Neuron (in vitro differentiated cells): ENCODE results near the gene PITPNM3.

Experiments used
- H2AFZ ChIP-seq: one replicate; pipeline ENCODE4 v1.6.1; 2013; ENCODE audit warnings: low read depth, mild to moderate bottlenecking, inconsistent platforms, low read length, moderate library complexity
- H3K27me3 ChIP-seq: one replicate; pipeline ENCODE4 v1.6.1; 2013; ENCODE audit warnings: low read length; ENCODE audit not compliant: insufficient read depth
- H3K36me3 ChIP-seq: one replicate; pipeline ENCODE4 v1.6.1; 2013; ENCODE audit warnings: low read length; ENCODE audit not compliant: insufficient read depth
- H3K4me1 ChIP-seq: one replicate; pipeline ENCODE4 v1.6.1; 2013; ENCODE audit warnings: low read length; ENCODE audit not compliant: insufficient read depth
- H3K4me3 ChIP-seq: 2 replicates; pipeline ENCODE4 v1.5.1; 2013; ENCODE audit warnings: mild to moderate bottlenecking, low read length, moderate library complexity
- H3K9me3 ChIP-seq: one replicate; pipeline ENCODE4 v1.6.1; 2013; ENCODE audit warnings: low read length

PITPNM3 gene

DNA sequence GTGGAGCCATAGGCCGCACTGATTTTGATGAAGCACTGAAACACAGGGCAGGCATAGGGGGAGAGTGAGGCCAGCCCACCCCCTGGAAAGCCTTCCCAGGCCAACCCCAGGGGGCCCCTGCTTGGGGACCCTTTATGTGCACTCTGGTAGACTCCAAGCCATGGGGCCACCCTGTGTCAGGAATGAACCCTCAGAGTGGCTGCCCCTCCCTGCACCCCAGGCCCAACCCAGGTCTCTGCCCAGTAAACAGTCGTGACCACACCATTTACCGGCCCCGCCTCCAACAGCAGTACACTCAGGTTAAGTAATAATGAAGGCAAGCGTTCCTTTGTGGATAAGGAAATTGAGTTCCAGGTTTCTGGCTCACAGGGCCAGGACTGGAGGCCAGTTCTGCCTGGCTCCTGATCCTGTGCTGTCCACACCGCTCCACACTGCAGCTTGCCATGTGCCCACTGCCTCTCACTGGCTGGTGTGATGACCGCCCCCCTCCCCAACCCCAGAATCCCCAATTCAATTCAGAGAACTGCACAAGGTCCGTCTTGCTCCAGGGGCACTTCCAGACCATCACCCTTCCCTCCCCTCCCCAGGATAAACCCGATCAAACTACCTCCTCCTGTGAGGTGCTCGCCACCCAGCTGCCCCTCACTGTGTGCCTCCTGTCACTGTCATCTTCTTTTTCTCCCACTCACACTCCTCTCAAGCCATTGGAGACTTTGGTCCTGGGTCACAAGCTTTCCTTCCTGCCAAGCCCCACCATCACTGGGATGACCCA lies 98.5 kb downstream of the PITPNM3 start:
- Histone ChIP-seq H3K9me3 (no peaks in the 10 kb centered on the region), H3K4me1 (peaks cover 15% of the 10 kb centered on the region), H3K27me3 (no peaks in the 10 kb centered on the region), H2AFZ (no peak overlapping the region), H3K36me3 (no peaks in the 10 kb centered on the region), H3K4me3 (no peak overlapping the region)

DNA sequence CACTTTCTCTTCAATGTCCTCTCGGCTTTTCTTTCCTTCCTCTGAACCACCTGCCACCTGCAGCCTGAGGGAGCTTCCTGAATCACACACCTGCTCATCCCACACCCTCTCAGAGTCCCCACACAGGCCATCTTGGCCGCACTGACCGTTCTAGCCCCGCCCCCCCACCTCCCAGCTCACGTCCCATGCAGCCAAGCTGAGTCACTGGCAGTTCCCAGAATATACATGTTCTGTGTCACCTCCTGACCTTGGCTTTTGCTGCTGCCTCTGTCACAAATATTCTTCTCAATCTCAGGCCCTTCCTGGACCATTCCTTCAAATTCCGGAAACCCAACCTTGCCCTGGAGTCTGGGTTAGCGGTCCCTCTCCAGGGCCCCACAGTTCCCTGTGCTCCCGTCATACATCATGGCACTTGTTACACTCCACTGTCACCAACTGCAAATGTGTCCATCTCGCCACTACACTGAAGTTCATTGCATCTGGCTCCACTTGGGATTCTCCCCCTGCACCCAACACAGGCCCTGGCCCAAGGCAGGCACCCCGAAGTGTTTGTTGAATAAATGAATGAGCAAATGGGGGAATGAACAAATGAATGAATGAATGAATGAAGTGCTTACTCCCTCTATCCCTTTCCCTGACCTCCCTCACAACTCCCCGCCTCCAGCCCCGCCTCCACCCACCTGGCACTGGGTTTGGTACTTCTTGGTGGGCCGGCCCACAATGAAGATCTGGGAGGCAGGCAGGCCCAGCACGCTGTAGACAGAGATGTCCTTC lies 99.3 kb downstream of the PITPNM3 start:
- H3K4me1 ChIP-seq = peaks cover 19% of the 10 kb centered on the region
- no peak overlapping the region for H2AFZ ChIP-seq
- H3K9me3 ChIP-seq = no peaks in the 10 kb centered on the region

DNA sequence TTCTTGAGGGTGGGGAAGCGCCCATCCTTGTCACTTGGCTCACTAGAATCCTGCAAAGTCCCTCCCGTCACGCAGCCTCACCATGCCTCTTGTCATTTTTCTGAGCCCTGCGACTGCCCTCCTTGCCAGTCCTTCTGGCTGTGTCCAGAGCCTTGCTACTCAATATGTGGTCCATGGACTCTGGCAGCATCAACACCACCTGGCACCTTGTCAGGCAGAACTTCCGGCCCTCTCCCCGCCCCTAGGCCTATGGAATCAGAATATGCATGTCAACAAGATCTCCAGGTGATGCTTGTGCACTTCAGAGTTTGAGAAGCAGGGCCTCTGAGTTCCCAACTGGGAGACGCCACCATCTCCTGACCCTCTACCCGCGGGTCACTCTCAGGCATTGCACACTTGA lies 100.0 kb downstream of the PITPNM3 start:
- Histone ChIP-seq H3K27me3 (no peaks in the 10 kb centered on the region), H3K4me1 (peaks cover 14% of the 10 kb centered on the region), H2AFZ (no peak overlapping the region), H3K36me3 (peaks cover 2% of the 10 kb centered on the region), H3K9me3 (no peaks in the 10 kb centered on the region), H3K4me3 (no peak overlapping the region)

More for the DNA sequence above, 99.3 kb downstream of the PITPNM3 start:
- Histone ChIP-seq H3K27me3 (no peaks in the 10 kb centered on the region), H3K4me3 (no peak overlapping the region), H3K36me3 (peaks cover 2% of the 10 kb centered on the region)

DNA sequence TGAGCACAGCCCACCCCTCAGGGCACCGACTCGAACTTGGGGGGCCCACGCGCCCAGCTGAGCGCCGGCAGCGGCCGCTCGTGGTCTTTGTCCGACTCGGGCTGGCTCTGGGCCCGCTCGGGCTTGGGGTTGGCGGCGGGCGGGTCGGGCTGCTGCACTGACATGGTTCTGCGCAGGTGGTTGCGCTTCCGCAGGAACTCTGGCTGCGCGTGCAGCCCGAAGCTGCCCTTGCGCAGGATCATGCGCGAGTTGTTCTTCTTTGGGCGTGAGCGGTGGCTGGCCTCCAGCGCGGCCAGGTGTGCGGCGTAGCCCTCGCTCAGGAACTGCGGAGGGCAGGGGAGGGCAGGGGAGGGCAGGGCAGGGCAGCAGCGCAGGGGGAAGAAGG lies 101.0 kb downstream of the PITPNM3 start:
- Histone ChIP-seq H3K4me1 (peaks cover 20% of the 10 kb centered on the region), H3K4me3 (no peak overlapping the region)

DNA sequence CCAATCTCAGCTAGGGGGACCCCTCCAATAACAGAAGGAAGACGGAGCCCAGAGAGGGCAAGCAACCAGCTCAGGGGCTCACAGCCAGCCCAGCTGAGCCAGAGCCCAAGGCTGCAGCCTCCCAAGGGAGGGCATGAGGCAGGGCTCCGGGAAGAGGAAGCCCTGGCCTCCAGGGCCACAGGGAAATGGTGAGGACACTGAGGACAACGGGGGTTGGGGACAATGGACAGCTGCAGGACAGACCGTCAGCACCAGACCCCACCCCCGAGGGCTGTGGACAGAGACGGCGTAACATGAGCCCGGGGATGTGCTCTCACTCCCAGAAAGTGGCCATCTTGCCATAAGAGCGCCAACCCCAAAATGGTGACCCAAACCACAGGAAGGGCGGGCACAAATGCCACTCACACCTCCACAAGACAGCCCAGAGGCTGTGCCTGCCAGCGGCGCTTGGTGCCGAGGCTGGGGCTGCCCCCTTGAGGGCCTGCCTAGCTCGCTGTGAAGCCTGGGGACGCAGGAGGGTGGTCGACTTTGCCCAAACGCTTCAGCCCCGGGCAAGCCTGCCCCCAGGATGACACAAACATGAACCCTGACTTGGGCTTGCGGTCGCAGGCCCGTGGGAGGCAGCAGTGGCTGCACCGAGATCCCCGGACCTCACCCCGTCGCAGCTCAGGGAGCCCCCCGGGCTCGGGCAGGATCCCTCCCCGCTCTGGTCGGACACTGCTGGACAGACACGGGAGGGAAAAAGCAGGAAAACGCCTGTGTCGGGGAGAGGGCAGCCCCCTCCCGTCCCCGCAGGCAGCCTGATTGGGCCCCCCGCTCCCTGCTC lies 101.6 kb downstream of the PITPNM3 start:
- Histone ChIP-seq H3K27me3 (no peaks in the 10 kb centered on the region), H3K4me3 (no peak overlapping the region), H2AFZ (no peak overlapping the region), H3K36me3 (peaks cover 7% of the 10 kb centered on the region), H3K9me3 (no peaks in the 10 kb centered on the region), H3K4me1 (peaks cover 26% of the 10 kb centered on the region)

More for the DNA sequence above, 101.0 kb downstream of the PITPNM3 start:
- Histone ChIP-seq H3K36me3 (peaks cover 2% of the 10 kb centered on the region), H3K27me3 (no peaks in the 10 kb centered on the region), H3K9me3 (no peaks in the 10 kb centered on the region), H2AFZ (no peak overlapping the region)

DNA sequence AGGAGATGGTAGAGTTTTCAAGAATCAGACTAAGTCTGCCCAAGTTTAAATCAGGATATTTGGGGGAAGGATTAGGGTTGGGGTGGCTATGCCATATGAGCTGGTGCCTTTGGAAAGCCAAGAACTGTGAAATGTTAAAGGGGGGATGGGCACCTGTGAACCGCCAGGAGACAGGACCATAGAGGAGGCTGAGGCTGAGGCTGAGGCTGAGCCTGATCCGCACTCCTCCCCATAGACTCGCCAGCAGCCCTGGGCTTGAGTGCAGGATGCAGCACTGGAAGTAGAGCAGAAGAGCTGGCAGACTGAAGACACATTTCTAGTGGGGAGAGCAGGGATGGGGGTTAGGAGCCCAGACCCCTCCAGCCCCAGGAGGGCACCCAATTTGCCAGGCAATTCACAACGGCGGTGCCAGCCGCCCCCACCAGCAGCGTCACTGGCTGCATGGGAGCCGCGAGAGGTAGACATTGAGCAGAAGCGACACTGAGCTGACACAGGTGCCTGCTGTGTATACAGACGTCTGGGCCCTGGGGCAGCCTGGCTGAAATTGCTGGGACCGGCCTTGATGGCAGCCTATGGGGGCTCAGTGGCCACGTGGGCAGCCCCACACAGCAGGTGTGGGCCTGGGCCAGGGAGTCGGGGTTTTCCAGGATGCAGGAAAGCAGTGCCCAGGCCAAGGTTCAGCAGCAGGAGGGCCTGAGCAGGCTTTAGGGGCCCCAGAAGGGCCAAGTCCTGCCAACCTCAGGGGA lies 102.9 kb downstream of the PITPNM3 start:
- peaks cover 19% of the 10 kb centered on the region for H3K36me3 ChIP-seq
- no peaks in the 10 kb centered on the region for H3K9me3 ChIP-seq
- H3K4me1 ChIP-seq = peaks cover 26% of the 10 kb centered on the region
- no peak overlapping the region for H3K4me3 ChIP-seq
- no peaks in the 10 kb centered on the region for H3K27me3 ChIP-seq
- no peak overlapping the region for H2AFZ ChIP-seq

DNA sequence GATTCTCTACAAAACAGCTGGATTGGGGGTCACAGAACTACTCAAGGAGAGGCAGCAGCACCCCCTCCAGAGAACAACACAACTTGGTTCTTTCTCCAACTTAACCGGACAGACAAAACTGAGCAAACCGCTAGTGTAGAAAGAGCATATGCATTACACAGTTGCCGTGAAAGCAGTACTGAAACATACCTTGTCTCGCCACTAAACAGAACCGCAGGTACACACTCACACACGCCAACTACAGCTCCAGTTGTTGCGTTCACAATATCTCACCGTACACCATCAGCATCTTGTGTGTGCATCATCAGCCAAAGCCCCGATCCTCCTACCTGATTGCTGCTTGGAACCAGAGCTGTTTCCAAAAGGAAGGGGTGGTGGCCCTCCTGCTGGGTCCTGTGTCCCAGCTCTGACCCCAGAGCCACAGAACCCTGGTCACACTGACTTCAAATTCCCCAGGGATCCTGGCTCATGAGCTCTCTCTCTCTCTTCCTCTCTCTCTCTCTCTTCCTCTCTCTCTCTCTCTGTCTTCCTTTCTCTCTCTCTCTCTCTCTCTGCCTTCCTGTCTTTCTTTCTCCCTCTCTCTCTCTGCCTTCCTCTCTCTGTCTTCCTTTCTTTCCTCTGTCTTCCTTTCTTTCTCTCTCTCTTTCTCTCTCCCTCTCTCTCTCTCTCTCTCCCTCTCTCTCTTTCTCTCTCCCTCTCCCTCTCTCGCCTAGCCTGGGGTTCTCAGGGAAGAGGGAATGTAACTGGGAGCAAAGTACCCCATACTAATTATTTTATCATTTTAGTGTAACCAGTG lies 103.7 kb downstream of the PITPNM3 start:
- Histone ChIP-seq H3K4me1 (peaks cover 26% of the 10 kb centered on the region), H3K27me3 (no peaks in the 10 kb centered on the region), H3K4me3 (no peak overlapping the region), H2AFZ (no peak overlapping the region), H3K9me3 (no peaks in the 10 kb centered on the region), H3K36me3 (peaks cover 22% of the 10 kb centered on the region)

DNA sequence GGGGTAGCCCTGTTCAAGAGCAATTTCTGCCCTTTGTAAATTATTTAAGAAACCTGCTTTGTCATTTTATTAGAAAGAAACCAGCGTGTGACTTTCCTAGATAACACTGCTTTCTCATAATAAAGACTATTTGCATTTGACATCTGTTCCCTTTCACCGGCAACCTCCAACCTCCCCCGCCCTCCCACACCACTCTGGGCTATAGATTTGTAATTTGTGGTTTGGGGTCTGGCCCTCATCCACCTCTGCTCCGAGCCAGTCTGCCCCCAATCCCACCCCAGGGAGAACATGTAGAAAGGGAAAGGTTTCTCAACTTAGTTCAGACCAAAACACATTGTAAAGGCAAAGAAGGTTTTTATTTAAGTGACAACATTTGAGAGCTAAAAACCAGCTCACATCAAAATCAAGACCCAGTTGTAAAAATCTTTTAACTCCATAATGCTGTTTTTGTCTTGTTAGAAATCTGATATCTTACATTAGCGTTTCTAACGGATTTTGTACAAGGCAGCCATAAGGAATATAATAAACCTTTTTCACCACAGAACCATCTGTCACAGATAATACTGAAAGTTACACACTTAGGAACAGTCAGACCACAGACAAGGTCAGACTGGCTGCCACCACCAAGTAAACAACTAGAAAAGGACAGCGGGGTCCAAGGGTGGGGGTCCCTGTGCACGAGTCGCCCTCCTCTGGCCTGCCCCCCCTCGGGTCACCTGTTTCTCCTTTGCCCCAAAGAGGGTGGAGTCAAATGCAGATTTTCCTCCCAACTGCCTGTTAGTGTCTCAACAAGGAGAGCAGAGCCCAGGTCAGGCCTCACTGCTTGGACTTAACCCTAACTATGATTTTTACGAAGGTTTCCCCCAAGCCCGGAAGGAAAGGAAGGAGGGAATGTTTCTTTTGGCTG lies 105.2 kb downstream of the PITPNM3 start:
- Histone ChIP-seq H3K36me3 (peaks cover 30% of the 10 kb centered on the region), H3K4me3 (no peak overlapping the region), H3K9me3 (no peaks in the 10 kb centered on the region), H2AFZ (no peak overlapping the region), H3K27me3 (no peaks in the 10 kb centered on the region), H3K4me1 (peaks cover 18% of the 10 kb centered on the region)

DNA sequence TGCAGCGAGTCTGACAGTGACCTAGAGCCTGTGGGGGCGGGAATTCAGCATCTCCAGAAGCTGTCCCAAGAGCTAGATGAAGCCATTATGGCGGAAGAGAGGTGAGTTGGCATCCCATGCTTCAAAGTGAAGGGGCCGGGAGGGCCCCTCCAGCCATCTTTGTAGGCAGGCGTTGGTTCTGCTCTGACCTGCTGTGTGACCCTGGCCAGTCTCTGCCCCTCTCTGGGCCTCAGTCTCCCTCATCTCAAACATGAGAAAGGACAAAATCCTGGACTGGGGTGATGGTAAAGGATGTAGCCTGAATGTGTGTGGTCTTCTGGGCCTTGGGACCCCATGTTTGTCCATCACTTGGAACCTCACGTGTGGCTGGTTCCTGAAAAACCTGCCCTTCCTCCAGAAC lies 107.0 kb downstream of the PITPNM3 start:
- Histone ChIP-seq H3K36me3 (peaks cover 40% of the 10 kb centered on the region), H2AFZ (no peak overlapping the region), H3K4me1 (peaks cover 31% of the 10 kb centered on the region)

DNA sequence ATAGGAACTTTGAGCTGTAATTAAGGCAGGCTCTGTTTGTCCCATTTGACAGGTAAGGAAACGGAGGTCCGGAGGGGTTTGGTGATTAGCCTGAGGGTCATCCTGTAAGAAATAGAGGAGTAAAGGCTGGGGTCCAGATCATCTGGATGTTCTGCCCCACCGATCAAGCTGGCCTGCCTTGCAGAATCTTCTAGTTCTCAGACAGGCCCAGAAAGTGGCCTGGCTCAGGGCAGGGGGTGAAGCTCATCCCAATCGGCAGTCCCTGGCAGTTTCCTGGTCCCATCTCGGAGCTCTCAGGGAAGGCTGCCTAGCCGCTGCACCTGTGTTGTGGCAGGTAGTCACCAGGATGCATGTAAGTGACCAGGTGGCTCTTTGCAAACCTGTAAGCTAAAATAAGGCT lies 107.9 kb downstream of the PITPNM3 start:
- Histone ChIP-seq H3K9me3 (no peaks in the 10 kb centered on the region), H3K36me3 (peaks cover 40% of the 10 kb centered on the region), H2AFZ (no peak overlapping the region), H3K27me3 (no peaks in the 10 kb centered on the region), H3K4me3 (no peak overlapping the region), H3K4me1 (peaks cover 31% of the 10 kb centered on the region)

More for the DNA sequence above, 107.0 kb downstream of the PITPNM3 start:
- Histone ChIP-seq H3K4me3 (no peak overlapping the region), H3K27me3 (no peaks in the 10 kb centered on the region), H3K9me3 (no peaks in the 10 kb centered on the region)

DNA sequence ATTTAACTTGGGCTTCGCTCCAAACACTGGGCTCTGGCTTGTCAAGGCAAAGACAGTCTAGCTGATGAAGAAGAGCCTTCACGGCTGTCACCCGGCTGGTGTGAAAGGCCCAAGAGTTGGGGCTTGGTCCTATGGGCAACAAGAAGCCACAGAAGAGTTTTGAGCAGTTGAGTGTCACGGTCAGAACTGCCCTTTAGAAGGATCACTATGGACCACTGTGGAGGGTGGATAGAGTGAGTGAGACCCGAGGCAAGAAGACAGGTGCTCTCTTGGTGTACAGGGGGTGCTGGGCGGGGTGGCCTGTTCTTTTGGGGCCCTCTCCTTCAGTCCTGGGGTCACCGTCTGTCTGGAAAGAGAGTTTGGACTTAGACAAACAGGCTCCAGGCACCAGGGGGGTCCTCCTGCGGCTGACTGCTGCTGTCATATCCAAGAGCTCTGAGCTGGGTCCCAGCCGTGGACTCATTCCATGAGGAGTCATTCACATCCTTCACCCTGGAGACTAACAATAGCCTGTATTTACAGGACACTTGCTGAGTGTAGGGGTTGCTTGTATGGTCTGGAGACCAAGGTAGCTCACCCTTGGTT lies 109.7 kb downstream of the PITPNM3 start:
- H2AFZ ChIP-seq = no peak overlapping the region
- no peaks in the 10 kb centered on the region for H3K27me3 ChIP-seq
- H3K4me1 ChIP-seq = peaks cover 31% of the 10 kb centered on the region
- peaks cover 38% of the 10 kb centered on the region for H3K36me3 ChIP-seq
- H3K4me3 ChIP-seq = no peak overlapping the region
- no peaks in the 10 kb centered on the region for H3K9me3 ChIP-seq
